GM21528 (cell line): ENCODE results near the gene EIF1AX.
"Not testable (repeated sequence)": the region's sequence is repeated elsewhere in the genome, so short reads cannot be mapped to it uniquely, and the experiment has no call there.

Experiments
- ATAC-seq: cut with Tn5 transposase; IDR thresholded peaks from one replicate; pipeline ENCODE4 v1.9.1; 2021; ENCODE audit warnings: mild to moderate bottlenecking, moderate library complexity; ENCODE audit not compliant: unreplicated experiment, low FRiP score

The EIF1AX gene

GRCh38 chrX:20141281-20142220 is at the start of gene EIF1AX:
Gene EIF1AX (minus strand): TSS chrX:20141838. CDS start chrX:20141640, 198 bp downstream.
- ATAC-seq = peak; percentile 98

- no peak for ATAC-seq
These were observed 47.5 kb upstream of the EIF1AX start for GRCh38 chrX:20189171-20189570.

- ATAC-seq = no peak
These were observed 40.1 kb upstream of the EIF1AX start for GRCh38 chrX:20181598-20182329.

- no peak for ATAC-seq
These were observed 35.5 kb upstream of the EIF1AX start for GRCh38 chrX:20177093-20177492.

GRCh38 chrX:20173856-20174255 is 32.2 kb upstream of the EIF1AX start:
- ATAC-seq = no peak

GRCh38 chrX:20173313-20173712 is 31.7 kb upstream of the EIF1AX start:
- no peak for ATAC-seq

- no peak for ATAC-seq
These were observed 30.2 kb upstream of the EIF1AX start for GRCh38 chrX:20171887-20172286.

GRCh38 chrX:20162516-20162915 is 20.9 kb upstream of the EIF1AX start:
- ATAC-seq = not testable (repeated sequence)

GRCh38 chrX:20159797-20160385 is 18.3 kb upstream of the EIF1AX start:
- ATAC-seq = no peak

GRCh38 chrX:20151689-20152088 is 10.1 kb upstream of the EIF1AX start:
- ATAC-seq = no peak

- no peak for ATAC-seq
These were observed 7.7 kb upstream of the EIF1AX start for GRCh38 chrX:20149326-20149725.

- no peak for ATAC-seq
These were observed 5.9 kb upstream of the EIF1AX start for GRCh38 chrX:20147561-20147960.

- no peak for ATAC-seq
These were observed 2.9 kb upstream of the EIF1AX start for GRCh38 chrX:20144491-20144890.

GRCh38 chrX:20143561-20143960 is 1.9 kb upstream of the EIF1AX start:
- no peak for ATAC-seq

GRCh38 chrX:20143111-20143510 is 1.5 kb upstream of the EIF1AX start:
- no peak for ATAC-seq

GRCh38 chrX:20140420-20140819 is 1.2 kb downstream of the EIF1AX start:
- ATAC-seq = no peak

- ATAC-seq = no peak
These were observed 1.7 kb downstream of the EIF1AX start for GRCh38 chrX:20139966-20140365.

GRCh38 chrX:20135944-20136343 is 5.7 kb downstream of the EIF1AX start:
- no peak for ATAC-seq

- no peak for ATAC-seq
These were observed 9.0 kb downstream of the EIF1AX start for GRCh38 chrX:20132666-20133065.

- no peak for ATAC-seq
These were observed 11.3 kb downstream of the EIF1AX start for GRCh38 chrX:20130357-20130756.

GRCh38 chrX:20129547-20129946 is 12.1 kb downstream of the EIF1AX start:
- ATAC-seq = no peak
